GM12892 (cell line): ENCODE data around the gene RIN3.

Experiments
- POLR2A ChIP-seq: IDR thresholded peaks from 2 replicates; pipeline ENCODE4 v1.6.1; 2011; ENCODE audit warnings: low read depth, low read length, control low read depth
- POLR2AphosphoS5 ChIP-seq: IDR thresholded peaks from 2 replicates; pipeline ENCODE4 v1.6.1; 2011; ENCODE audit warnings: low read depth, low read length, control low read depth

DNA sequence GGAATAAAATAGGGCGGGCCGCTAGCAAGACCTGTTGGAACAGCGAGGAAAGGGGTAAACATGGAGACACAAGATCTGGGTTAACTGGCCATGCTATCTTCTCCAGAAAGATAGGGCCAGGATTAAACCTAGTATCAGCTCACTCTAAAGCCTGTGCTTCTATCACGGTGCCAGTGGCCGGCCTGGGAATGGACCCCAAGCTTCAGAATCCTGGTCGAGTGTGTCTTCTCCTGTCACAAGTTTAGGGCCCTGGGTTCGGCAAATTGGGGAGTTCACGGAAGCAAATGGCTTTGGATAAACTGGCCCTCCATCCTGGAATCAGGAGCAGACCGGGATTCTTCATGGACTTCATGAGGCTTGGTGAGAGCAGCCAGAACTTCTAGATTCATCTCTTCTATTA lies 152.7 kb downstream of the RIN3 start:
- TF ChIP-seq POLR2A: no peak
- TF ChIP-seq POLR2AphosphoS5: no peak
